Activated T-helper 2 cell treated with anti-CD3 and anti-CD28 coated beads, Interferon-gamma antibody, Interleukin-2, Interleukin-4, amounts not matched to agents 10 μg/mL and 5 μg/mL and 100 μg/mL, durations not matched to agents 14 hours and 24 hours and 36 hours (primary cell): ENCODE results near the gene GSAP. TPM values are rescaled to one million over a fixed set of nuclear protein-coding genes. Genes with fewer than 3 reads are reported as not detected.
A peak's percentile ranks its signal among the peaks of the same experiment; 100 is the strongest.
"Not testable (repeated sequence)": the region's sequence is repeated elsewhere in the genome, so short reads cannot be mapped to it uniquely, and the experiment has no call there.

Experiments
- DNase-seq: peaks from one replicate; pipeline ENCODE4 v3.0.0; 2021; ENCODE audit warnings: low spot score
- H3K27ac Mint-ChIP-seq: one replicate; pipeline ENCODE4 v1.8.0; 2021; ENCODE audit warnings: mixed read lengths
- H3K27me3 Mint-ChIP-seq: one replicate; pipeline ENCODE4 v1.8.0; 2021; ENCODE audit warnings: low read depth, mixed read lengths
- H3K36me3 Mint-ChIP-seq: one replicate; pipeline ENCODE4 v1.8.0; 2021; ENCODE audit warnings: low read depth, mixed read lengths
- H3K4me1 Mint-ChIP-seq: one replicate; pipeline ENCODE4 v1.8.0; 2021; ENCODE audit warnings: low read depth, mixed read lengths
- H3K4me3 Mint-ChIP-seq: one replicate; pipeline ENCODE4 v1.8.0; 2021; ENCODE audit warnings: low read depth, mild to moderate bottlenecking, moderate library complexity, mixed read lengths
- H3K9me3 Mint-ChIP-seq: one replicate; pipeline ENCODE4 v1.8.0; 2021; ENCODE audit warnings: mixed read lengths
- intact Hi-C: fragments of 100-400 bp; cut with micrococcal nuclease; formaldehyde crosslinking; loops from one replicate; pipeline ENCODE4 v1.15.1; 2023
- total RNA-seq: library from RNA; stranded (reverse); gene quantifications from 2 replicates; pipeline ENCODE4 v1.2.3, GENCODE V29; 2022

Gene GSAP
- total RNA-seq, 1 donor from 2014 or later: 0.43 TPM

DNA sequence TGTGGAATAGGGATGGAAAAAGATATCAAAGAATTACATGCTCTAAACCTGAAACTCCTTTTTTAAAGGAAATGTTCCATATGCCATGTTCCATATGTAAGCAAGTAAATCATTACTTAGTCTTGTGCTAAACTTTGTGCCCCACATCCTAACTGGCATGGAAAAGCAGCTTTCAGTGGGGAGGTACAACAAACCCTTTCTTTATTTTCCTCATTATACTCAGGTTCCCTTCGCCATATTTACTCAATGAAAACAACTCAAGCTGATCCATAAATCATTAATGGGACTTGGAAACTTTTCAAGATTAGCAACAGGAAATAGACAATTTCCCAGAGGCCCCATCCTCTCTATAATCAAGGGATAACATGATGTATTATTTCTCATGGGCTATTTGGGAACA is 56.0 kb downstream of the GSAP start:
- peaks cover 41% of the 10 kb centered on the region for H3K27me3 Mint-ChIP-seq
- intact Hi-C loops: no loop called here
- no peak for DNase-seq
- no peaks in the 10 kb centered on the region for H3K36me3 Mint-ChIP-seq
- H3K4me3 Mint-ChIP-seq: no peak overlapping the region
- peaks cover 12% of the 10 kb centered on the region for H3K4me1 Mint-ChIP-seq
- no peak overlapping the region for H3K27ac Mint-ChIP-seq
- H3K9me3 Mint-ChIP-seq: no peaks in the 10 kb centered on the region

DNA sequence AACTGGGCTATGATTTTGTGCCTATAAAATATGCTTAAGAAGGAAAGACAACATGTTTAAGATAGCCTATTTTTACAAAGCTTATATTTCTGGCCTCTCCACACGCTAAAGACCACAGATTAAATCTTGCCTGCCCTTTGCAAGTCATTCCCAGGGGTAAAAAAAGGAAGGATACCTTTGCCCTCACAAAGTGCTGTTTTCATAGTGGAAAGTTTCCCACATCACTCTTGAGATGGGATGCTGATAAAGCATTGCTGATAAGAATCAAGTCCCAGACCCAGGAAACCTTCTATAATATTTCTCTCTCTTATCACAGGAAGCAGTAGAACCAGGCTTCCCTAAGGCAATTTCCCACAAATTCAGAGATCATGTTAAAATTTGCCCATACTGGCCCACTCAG is 56.5 kb downstream of the GSAP start:
- no peaks in the 10 kb centered on the region for H3K9me3 Mint-ChIP-seq

DNA sequence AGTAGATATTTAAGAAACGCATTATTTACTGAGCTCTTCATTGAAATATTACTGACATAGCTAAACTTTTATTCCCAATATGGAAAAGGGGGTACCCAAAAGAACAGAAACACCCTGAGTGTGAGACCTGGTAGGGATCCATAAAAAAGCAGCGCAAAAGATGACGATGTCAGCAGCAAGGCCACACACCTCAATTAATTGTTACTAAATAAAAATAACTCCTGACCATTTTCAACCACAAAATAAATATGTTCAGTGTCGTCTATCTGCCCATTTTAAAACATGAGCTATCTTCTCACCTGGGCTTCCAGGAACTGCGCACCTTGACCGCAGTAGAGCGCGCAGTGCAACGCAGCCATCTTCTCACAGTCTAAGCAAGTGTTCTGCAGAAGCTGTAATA is 61.2 kb downstream of the GSAP start:
- no peak overlapping the region for H3K27ac Mint-ChIP-seq
- intact Hi-C loops: loop anchor here (10.0 kb wide), 1 partner anchor 110 kb away; no protein-coding TSS in a partner anchor
- no peak overlapping the region for H3K4me3 Mint-ChIP-seq
- peaks cover 21% of the 10 kb centered on the region for H3K27me3 Mint-ChIP-seq
- peaks cover 49% of the 10 kb centered on the region for H3K4me1 Mint-ChIP-seq
- no peaks in the 10 kb centered on the region for H3K9me3 Mint-ChIP-seq
- DNase-seq: no peak
- H3K36me3 Mint-ChIP-seq: no peaks in the 10 kb centered on the region

More for the DNA sequence above, 56.5 kb downstream of the GSAP start:
- DNase-seq: no peak
- peaks cover 43% of the 10 kb centered on the region for H3K27me3 Mint-ChIP-seq
- H3K4me1 Mint-ChIP-seq: peaks cover 18% of the 10 kb centered on the region
- H3K36me3 Mint-ChIP-seq: no peaks in the 10 kb centered on the region
- H3K4me3 Mint-ChIP-seq: no peak overlapping the region
- intact Hi-C loops: loop anchor here (10.0 kb wide), 1 partner anchor 105 kb away; no protein-coding TSS in a partner anchor
- H3K27ac Mint-ChIP-seq: no peak overlapping the region

DNA sequence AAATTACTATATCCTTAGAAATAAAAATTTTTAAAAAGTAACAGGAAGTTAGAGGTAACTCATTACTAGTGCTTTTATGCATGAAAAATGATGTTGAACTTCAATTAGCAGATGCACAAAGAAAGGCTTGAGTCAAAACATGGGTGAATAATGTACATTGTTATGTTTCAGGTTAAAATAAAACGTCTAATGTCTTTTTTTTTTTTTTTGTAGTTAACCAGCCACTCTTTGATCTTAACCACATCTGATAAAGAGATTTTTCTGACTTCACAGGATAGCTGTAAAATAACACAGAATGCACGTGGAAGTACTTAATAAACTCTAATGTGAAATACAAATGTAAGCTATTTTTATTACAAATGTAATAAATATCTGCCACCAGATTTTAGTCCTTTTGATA is 61.7 kb downstream of the GSAP start:
- Mint-ChIP-seq H3K4me1 (peaks cover 50% of the 10 kb centered on the region), H3K9me3 (no peaks in the 10 kb centered on the region), H3K27ac (no peak overlapping the region), H3K4me3 (no peak overlapping the region), H3K27me3 (peaks cover 17% of the 10 kb centered on the region), H3K36me3 (no peaks in the 10 kb centered on the region)
- intact Hi-C loops: loop anchor here (10.0 kb wide), 1 partner anchor 110 kb away; no protein-coding TSS in a partner anchor
- no peak for DNase-seq

DNA sequence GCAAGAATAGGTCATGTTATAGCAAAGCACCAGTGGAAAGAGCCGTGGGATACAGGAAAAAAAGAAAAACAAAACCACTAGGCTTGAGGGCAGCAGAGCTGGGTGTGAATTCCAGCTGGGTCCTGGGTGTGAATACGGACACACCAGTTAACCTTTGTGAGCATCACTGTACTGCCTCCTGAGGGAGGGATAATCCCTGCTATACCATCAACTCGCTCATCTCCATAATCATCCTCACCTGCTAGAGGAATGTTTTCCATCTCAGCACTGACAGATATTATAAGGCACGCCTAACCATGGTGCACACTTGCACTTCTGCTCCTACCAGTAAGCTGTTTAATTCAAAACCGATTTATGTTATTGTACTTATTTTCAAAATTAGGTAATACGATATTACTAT is 62.2 kb downstream of the GSAP start:
- peaks cover 16% of the 10 kb centered on the region for H3K27me3 Mint-ChIP-seq
- H3K36me3 Mint-ChIP-seq: no peaks in the 10 kb centered on the region
- intact Hi-C loops: loop anchor here (1.0 to 10.0 kb wide), 5 partner anchors 26 to 111 kb away; no protein-coding TSS in a partner anchor
- DNase-seq: no peak
- peak overlapping the region; percentile 10 for H3K4me3 Mint-ChIP-seq
- H3K27ac Mint-ChIP-seq: no peak overlapping the region
- H3K9me3 Mint-ChIP-seq: no peaks in the 10 kb centered on the region
- peaks cover 55% of the 10 kb centered on the region for H3K4me1 Mint-ChIP-seq

DNA sequence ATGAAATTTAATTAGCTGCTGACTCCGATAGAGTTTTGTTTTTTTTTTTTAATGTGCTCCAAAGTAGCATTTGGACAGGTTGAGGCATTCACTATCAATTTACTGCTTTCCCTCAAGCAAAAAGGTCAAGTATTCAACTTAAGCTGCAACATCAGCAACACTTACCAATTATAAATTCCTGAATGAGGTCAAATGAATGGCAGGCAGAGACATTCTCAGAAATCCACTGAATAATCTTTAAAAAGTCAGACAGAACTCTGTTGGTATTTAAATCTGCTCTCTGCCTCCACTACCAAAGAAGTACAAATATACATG is 62.8 kb downstream of the GSAP start:
- no peaks in the 10 kb centered on the region for H3K36me3 Mint-ChIP-seq
- intact Hi-C loops: loop anchor here (1.0 to 10.0 kb wide), 5 partner anchors 25 to 111 kb away; no protein-coding TSS in a partner anchor
- H3K27ac Mint-ChIP-seq: peak overlapping the region; percentile 40
- peaks cover 19% of the 10 kb centered on the region for H3K27me3 Mint-ChIP-seq
- peak overlapping the region; percentile 1 for H3K4me3 Mint-ChIP-seq
- no peak for DNase-seq
- peaks cover 60% of the 10 kb centered on the region for H3K4me1 Mint-ChIP-seq
- no peaks in the 10 kb centered on the region for H3K9me3 Mint-ChIP-seq

DNA sequence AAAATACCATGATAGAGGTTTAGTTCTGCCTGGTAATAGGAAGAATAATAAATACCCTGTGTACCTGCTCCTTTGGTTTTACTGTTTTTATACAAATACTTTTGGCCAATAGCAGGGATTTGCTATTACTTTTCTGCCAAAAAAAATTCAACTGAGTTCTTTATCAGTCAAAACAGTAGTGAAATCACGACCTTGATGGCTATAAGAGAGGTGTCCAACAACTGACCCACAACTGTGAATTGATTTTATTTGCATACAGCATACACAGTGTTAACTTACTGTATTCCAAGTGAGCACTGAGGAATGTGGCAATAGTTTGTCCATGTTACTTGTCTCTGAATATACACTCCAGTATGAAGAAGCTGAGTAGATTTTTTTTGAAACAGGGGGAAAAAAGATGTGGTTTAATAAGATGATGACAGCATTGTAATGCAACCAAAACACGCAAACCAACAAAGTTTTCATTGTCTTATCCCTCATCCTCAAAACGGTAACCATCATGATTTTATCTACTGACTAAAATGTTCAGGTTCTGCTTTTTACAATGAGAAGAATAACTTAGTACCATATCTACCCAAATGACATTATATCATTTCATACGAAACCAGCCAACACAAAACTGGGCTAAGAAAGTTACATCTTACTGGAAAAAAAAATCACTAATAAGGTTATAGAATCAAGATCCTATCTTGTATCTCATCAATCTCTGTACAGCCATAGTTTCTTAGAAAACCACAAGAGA is 63.3 kb downstream of the GSAP start:
- peak overlapping the region; percentile 40 for H3K4me3 Mint-ChIP-seq
- no peak for DNase-seq
- intact Hi-C loops: loop anchor here (1.0 to 10.0 kb wide), 6 partner anchors 21 to 112 kb away; no protein-coding TSS in a partner anchor
- H3K4me1 Mint-ChIP-seq: peaks cover 62% of the 10 kb centered on the region
- peak overlapping the region; percentile 71 for H3K27ac Mint-ChIP-seq
- H3K36me3 Mint-ChIP-seq: no peaks in the 10 kb centered on the region
- no peaks in the 10 kb centered on the region for H3K9me3 Mint-ChIP-seq
- peaks cover 21% of the 10 kb centered on the region for H3K27me3 Mint-ChIP-seq

DNA sequence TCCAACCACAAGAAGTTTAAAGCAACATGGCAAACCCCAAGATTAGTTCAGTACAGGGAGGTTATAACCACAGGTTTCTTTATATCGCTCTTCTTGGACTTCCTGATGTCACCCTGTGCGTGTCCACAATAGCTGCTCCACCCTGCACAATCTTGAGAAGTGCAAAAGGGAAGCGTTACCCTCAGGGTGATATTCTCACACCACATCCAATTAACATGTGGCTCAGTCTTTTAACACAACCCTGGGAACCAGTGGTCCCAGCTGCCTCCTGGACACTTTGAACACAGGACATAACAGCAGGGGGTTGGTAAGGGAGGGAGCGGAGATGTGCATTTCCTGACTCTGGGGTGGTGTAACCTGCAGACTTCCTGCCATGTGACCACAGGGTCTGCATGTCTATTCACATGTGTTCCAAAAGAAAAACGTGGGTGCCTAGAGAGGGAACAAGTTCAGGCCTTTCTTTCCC is 64.6 kb downstream of the GSAP start:
- intact Hi-C loops: loop anchor here (1.0 to 10.0 kb wide), 5 partner anchors 19 to 185 kb away; partner anchors contain the start of gene PTPN12

DNA sequence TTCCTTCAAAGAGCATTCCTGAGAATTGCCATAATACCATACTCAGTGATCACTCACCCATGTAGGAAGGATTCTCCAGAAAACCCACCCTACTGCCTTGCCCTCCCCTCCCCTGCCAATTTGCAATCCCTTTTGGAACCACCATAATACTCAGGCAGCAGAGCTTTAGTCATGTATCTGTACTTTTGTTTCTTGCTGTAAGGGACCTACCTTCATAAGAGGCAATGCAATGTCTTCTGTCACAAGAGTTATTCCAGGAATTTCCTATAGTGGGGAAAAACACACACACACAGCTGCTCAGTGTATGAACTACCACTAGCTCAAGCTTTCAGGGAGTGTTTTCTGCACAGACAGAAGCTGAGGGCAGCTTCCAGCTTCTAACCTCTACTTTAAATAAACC is 67.0 kb downstream of the GSAP start:
- H3K36me3 Mint-ChIP-seq: no peaks in the 10 kb centered on the region
- H3K27ac Mint-ChIP-seq: no peak overlapping the region
- peaks cover 5% of the 10 kb centered on the region for H3K27me3 Mint-ChIP-seq
- H3K4me3 Mint-ChIP-seq: no peak overlapping the region
- no peaks in the 10 kb centered on the region for H3K9me3 Mint-ChIP-seq
- peaks cover 42% of the 10 kb centered on the region for H3K4me1 Mint-ChIP-seq
- intact Hi-C loops: no loop called here
- DNase-seq: no peak

More for the DNA sequence above, 64.6 kb downstream of the GSAP start:
- Mint-ChIP-seq H3K4me1 (peaks cover 61% of the 10 kb centered on the region), H3K27ac (peak overlapping the region; percentile 86), H3K27me3 (peaks cover 14% of the 10 kb centered on the region), H3K4me3 (peak overlapping the region; percentile 63), H3K36me3 (no peaks in the 10 kb centered on the region), H3K9me3 (no peaks in the 10 kb centered on the region)
- DNase-seq: peak; percentile 67

DNA sequence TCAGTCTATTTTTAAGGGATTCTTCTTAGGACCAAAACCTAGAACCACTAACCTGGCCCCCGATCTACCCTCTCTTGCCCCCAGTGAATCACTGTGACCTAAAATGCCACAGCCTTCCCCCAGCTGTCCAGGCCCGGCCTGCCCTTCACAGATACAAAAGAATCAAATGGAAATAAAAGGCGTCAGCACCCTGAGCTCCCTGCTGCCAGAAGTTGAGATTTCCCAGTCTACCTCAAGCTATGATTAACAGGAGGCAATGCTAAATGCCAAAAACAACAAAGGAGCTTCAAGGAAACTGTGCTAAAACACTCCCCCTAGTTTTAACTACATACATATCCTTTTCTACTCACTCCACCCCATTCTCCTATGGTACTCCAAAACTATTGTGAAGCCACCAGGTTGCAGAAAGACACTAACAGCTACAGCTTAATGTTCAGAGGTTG is 67.8 kb downstream of the GSAP start:
- Mint-ChIP-seq H3K9me3 (no peaks in the 10 kb centered on the region), H3K4me3 (no peak overlapping the region), H3K36me3 (no peaks in the 10 kb centered on the region), H3K27ac (no peak overlapping the region), H3K4me1 (peaks cover 35% of the 10 kb centered on the region), H3K27me3 (peaks cover 5% of the 10 kb centered on the region)
- intact Hi-C loops: no loop called here
- no peak for DNase-seq

DNA sequence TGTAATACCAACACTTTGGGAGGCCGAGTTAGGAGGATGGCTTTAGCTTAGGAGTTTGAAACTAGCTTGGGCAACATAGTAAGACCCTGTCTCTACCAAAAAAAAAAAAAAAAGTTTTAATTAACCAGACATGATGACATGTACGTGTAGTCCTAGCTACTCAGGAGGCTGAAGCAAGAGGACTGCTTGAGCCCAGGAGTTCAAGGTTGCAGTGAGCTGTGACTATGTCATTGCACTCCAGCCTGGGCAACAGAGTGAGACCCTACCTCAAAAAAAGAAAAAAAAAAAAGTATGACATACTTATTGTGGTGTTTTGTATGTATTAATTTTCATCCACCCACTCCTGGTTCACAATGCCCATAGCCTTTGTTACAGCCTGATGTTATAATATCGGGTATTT is 69.7 kb downstream of the GSAP start:
- peaks cover 5% of the 10 kb centered on the region for H3K27me3 Mint-ChIP-seq
- intact Hi-C loops: no loop called here
- H3K4me1 Mint-ChIP-seq: peaks cover 18% of the 10 kb centered on the region
- H3K9me3 Mint-ChIP-seq: no peaks in the 10 kb centered on the region
- H3K27ac Mint-ChIP-seq: no peak overlapping the region
- no peak for DNase-seq
- no peaks in the 10 kb centered on the region for H3K36me3 Mint-ChIP-seq
- H3K4me3 Mint-ChIP-seq: no peak overlapping the region

DNA sequence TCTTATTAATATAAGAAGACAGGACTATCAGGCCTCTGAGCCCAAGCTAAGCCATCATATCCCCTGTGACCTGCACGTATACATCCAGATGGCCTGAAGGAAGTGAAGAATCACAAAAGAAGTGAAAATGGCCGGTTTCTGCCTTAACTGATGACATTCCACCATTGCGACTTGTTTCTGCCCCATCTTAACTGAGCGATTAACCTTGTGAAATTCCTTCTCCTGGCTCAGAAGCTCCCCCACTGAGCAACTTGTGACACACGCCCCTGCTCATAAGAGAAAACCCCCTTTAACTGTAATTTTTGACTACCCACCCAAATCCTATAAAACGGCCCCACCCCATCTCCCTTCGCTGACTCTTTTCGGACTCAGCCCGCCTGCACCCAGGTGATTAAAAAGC is 70.7 kb downstream of the GSAP start:
- H3K27ac Mint-ChIP-seq: not testable (repeated sequence)
- H3K4me1 Mint-ChIP-seq: peaks cover 15% of the 10 kb centered on the region

DNA sequence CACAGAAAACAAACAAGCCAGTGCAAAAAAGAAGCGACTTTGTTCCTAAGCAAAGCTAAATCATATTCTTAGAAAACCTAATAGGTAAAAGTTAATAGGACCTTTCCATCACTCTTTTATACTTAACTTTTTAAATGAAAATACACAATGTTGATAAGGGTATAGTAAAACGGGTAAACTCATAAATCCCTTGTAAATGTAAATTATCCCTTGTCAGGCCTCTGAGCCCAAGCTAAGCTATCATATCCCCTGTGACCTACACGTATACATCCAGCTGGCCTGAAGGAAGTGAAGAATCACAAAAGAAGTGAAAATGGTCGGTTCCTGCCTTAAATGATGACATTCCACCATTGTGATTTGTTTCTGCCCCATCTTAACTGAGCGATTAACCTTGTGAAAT is 76.4 kb downstream of the GSAP start:
- Mint-ChIP-seq H3K9me3 (no peaks in the 10 kb centered on the region), H3K27me3 (peaks cover 15% of the 10 kb centered on the region), H3K4me1 (peaks cover 5% of the 10 kb centered on the region), H3K27ac (no peak overlapping the region), H3K4me3 (no peak overlapping the region), H3K36me3 (no peaks in the 10 kb centered on the region)
- DNase-seq: no peak
- intact Hi-C loops: no loop called here

More for the DNA sequence above, 70.7 kb downstream of the GSAP start:
- DNase-seq, H3K36me3 Mint-ChIP-seq, H3K9me3 Mint-ChIP-seq, intact Hi-C loops, H3K4me3 Mint-ChIP-seq: not testable (repeated sequence)
- H3K27me3 Mint-ChIP-seq: peaks cover 12% of the 10 kb centered on the region
